Occipital lobe (tissue), 2 donors: ENCODE results near the gene CYP2C9. TPM values are rescaled to one million over a fixed set of nuclear protein-coding genes. Genes with fewer than 3 reads are reported as not detected.
"Not testable (repeated sequence)": the region's sequence is repeated elsewhere in the genome, so short reads cannot be mapped to it uniquely, and the experiment has no call there.

ENCODE experiments used
- DNase-seq: peaks from one replicate; lab custom pipeline; 2025; lab: John Stamatoyannopoulos, UW
- total RNA-seq: library from RNA; depleted of rRNA; stranded (reverse); fragments of >200 nt; gene quantifications from one replicate; pipeline ENCODE4 v1.2.3, GENCODE V29; 2014

The CYP2C9 gene
- not detected for total RNA-seq

DNA sequence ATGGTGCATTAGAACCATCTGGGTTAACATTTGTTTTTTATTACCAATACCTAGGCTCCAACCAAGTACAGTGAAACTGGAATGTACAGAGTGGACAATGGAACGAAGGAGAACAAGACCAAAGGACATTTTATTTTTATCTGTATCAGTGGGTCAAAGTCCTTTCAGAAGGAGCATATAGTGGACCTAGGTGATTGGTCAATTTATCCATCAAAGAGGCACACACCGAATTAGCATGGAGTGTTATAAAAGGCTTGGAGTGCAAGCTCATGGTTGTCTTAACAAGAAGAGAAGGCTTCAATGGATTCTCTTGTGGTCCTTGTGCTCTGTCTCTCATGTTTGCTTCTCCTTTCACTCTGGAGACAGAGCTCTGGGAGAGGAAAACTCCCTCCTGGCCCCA lies at the start of gene CYP2C9:
Gene CYP2C9, plus strand, starts transcription at position 276 of the 400 bp plus-strand sequence. Its CDS starts 25 bp downstream, at position 301.
- no peak for DNase-seq

DNA sequence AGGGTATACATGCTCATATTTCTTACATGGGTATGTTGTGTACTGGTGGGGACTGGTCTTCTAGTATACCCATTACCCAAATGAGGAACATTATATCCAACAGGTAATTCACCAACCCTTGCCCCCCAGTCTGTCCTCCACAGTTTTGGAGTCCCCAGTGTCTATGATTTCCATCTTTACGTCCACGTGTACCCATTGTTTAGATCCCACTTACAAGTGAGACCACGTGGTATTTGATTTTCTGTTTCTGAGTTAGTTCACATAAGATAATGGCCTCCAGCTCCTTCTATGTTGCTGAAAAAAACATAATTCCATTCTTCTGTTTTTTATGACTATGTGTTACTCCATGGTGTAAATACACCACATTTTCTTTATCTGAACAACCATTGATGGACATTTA lies 49.3 kb upstream of the CYP2C9 start:
- DNase-seq: no peak

DNA sequence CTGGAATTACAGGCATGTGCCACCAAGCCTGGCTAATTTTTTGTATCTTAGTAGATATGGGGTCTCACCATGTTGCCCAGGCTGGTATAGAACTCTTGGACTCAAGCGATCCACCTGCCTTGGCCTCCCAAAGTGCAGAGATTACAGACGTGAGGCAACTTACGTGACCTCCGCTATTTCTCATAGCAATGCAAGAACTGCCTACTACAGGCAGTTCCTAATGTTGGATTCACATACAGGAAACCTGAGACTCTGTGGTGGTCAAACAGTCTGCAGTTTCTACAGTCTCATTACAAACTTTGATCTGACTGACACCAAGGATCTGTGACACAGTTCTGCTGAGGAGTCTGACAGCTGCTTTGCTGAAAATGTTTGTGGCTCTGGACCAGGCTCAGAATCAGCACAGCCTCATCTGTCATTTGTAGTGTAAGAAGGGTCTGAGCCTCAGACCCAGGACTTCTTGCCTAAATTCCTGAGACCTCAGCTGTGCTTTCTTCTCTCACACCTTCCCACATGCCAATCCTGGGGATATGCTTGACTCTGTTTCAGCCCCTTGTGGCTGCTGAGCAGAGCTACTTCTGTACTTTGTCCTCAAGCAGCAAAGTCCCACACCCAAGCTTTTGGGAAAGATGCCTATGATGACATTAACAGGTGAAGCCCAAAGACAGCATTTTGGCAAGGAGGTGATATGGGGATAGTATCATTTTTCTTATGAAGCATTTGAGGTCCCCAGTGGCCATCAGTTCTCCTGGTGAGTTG lies 48.0 kb upstream of the CYP2C9 start:
- DNase-seq: no peak

DNA sequence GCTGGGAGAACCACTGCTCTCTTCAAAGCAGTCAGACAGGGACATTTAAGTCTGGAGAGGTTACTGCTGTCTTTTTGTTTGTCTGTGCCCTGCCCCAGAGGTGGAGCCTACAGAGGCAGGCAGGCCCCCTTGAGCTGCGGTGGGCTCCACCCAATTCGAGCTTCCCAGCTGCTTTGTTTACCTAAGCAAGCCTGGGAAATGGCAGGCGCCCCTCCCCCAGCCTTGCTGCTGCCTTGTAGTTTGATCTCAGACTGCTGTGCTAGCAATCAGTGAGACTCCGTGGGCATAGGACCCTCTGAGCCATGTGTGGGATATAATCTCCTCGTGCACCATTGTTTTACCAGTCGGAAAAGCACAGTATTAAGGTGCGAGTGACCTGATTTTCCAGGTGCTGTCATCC lies 40.0 kb upstream of the CYP2C9 start:
- not testable (repeated sequence) for DNase-seq

DNA sequence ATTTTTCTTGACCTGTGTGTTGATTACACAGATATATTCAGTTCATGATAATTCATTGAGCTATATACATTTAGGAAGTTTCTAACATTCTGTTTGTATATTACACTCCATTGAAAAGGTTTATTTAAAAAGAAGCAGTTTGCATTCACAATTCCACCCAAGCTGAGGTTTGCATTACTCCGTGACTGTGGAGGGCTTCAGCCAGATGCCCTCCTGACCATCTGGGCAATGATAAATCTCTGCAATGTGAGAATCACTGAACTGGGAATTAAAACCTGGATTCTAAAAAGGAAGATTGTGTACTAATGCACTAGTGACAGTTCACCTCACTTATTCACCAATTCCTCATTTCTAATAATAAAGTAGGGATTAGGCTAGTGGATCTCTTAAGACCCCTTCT lies 36.4 kb upstream of the CYP2C9 start:
- no peak for DNase-seq

DNA sequence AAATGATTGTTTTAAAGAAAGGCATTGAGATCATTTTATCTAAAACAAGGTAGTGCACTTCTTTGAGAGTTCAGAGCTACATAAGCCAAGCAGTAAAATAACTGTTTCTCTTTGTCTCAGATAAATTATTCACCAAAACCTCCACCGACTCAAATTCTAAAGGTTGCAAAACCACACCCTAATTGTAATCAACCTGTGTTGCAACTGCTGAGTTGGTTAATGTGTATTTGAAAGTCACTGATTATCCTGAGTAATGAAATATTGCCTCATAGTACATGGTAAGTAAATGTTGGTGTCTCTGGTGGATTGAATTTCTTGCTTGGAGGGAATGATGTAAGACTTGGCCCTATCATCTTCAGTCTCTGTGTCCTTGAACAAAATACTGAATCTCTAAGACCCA lies 35.9 kb upstream of the CYP2C9 start:
- no peak for DNase-seq

DNA sequence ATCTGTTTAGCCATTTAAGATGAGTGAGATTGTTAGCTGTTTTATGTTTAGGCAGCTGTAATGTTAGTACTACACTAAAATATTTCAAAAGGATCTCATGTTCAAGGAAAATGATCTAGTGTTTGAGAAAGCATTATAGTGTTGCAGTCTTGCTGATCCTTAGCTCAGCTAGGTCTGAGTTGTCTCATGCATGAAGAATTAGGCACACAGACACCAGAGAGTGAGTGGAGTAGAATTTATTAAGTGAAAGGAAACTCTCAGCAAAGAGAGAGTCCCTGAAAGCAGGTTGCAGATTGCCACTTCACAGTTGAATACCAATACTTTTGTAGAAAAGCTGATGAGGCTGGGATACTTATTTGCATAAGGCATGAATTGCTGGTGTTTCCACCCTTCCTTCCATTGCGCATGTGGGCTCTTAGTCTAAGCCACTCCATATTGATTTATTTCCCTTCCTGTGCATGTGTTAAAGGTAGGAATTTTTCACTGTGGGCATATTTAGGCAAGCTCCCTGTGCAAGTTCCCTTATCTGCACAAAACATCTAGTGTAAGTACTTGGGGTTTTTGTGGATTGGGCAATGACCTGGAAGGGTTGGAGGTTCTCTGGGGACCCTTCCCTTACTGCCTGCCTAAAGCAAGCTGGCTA lies 33.8 kb upstream of the CYP2C9 start:
- DNase-seq: not testable (repeated sequence)

DNA sequence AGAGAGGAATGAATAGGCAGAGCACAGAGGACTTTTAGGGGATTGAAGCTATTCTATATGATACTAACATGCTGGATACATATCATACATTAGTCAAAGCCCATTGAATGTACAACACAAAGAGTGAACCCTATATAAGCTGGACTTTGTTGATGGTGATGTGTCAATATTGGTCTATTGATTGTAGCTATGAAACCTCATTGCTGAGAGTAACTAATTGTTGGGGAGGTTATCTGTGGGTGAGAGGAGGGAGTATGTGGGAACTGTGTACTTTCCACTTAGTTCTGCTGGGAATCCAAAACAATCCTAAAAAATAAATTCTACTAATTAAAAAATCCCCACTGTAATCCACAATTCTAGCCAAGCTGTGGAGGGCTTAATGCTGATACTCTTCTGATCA lies 22.0 kb upstream of the CYP2C9 start:
- DNase-seq: no peak

DNA sequence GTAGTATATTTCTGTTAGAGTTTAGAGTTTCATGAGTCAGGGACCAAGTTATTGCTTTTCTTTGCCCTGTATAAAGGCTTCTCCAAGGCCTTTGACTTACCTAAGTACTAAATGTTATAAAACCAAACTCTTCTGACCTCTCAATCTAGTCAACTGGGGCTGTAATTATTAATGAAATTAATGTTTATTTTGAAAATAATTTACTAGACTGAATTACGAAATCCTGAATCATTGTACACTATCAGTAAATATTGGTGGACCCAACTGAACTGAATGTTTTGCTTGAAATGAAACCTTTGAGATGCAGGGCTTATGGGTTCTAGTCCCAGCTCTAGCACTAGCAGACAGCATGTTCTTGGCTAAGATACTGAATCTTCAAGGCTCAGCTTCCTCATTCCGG lies 1.7 kb upstream of the CYP2C9 start:
- no peak for DNase-seq

DNA sequence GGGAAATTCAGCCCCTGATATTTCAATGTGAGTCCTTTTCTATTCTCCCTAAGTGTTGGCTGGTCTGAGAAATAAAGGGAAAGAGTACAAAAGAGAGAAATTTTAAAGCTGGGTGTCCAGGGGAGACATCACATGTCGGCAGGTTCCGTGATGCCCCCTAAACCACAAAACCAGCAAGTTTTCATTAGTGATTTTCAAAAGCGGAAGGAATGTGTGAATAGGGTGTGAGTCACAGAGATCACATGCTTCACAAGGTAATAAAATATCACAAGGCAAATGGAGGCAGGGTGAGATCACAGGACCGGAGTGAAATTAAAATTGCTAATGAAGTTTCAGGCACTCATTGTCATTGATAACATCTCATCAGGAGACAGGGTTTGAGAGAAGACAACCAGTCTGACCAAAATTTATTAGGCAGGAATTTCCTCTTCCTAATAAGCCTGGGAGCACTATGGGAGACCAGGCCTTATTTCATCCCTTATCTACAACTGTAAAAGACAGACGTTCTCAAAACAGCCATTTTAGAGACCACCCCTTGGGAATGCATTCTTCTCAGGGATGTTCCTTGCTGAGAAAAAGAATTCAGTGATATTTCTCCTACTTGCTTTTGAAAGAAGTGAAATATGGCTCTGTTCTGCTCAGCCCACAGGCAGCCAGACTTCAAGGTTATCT lies 5.1 kb downstream of the CYP2C9 start:
- DNase-seq: not testable (repeated sequence)

DNA sequence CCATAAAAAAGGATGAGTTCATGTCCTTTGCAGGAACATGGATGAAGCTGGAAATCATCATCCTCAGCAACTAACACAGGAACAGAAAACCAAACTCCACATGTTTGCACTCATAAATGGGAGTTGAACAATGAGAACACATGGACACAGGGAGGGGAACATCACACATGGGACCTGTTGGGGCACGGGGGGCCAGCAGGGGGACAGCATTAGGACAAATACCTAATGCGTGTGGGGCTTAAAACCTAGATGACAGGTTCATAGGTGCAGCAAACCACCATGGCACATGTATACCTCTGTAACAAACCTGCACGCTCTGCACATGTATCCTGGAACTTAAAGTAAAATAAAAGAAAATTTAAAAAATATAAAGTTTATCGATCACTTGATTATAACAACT lies 7.7 kb downstream of the CYP2C9 start:
- DNase-seq: not testable (repeated sequence)

DNA sequence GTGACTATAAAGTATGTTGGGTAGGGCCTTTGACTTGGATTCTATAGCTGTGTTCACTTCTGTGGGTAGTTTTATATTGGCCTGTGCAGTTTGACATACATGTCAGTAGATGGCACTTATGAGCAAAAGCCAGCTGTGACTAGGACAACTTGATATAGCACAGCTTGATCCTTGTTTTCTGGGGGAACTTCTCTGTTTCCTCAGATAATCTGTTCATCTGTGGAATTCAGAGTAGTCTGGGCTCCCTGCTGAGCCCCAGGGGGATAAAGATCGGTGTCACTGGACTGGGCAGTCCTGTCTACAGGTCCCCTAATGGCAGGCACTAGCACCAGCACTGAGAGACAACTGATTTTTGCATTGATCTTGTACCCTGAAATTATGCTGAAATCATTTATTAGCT lies 25.4 kb downstream of the CYP2C9 start:
- no peak for DNase-seq

DNA sequence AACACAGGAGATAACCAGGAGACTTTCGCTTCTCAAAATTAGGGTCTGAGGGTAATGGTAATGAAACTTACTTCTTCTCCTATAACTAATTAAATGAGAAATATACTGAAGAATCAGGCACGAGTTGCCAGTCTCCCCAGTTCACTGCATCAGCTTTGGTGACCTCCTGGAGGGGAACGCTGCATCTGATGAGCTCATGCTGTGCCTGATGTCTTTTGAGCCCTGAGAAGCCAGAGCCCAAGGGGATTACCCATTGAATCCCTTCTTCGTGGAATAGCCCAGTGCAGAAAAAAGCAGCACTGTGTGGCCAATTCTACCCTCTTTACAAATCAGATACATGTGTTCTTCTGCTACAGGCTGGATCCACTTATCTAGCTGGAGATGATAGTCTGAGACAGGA lies 45.1 kb downstream of the CYP2C9 start:
- DNase-seq: no peak

DNA sequence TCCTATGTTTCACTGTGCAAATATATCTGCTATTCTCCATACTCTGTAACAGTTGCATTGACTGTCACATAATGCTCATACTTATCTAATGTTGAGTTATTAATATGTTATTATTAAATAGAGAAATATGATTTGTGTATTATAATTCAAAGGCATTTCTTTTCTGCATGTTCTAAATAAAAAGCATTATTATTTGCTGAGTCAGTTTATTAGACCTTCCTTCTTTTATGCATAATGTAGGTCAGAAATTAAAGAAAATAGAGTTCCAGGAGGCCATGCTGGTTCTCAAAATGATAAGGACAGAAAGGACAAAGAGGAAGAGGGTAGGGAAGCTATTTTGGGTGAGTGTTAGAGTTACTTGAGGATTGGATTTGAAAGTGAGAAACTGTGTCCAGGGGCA lies 50.7 kb downstream of the CYP2C9 start:
- no peak for DNase-seq

DNA sequence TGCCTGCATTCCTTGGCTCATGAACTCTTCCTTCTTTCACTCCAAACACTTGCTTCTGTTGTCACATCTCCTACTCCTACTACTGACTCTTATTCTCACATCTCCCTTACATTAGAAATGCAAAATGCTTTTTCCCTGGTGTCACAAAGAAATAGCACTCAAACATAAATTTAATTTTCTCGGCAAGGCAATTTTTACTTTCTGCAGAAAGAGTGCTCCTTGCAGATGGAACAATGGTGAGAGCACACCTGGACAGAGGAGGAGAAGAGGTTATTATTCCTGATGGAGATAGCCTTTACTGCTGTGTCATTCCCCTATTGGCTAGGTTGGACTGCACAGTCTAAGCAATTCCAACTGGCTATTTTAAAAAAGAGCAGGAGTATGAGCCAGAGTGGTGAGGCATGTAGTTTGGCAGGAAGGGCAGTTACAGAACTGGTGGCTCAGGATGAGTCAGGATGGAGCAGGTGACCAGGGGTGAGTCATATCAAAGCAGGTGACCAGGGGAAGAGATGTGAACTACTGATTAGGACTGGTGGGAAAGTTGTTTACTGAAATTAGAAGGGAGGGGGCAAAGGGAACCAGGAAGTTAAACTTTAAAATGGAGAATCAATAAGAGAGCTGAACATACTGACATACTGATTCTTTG lies 52.9 kb downstream of the CYP2C9 start:
- DNase-seq: no peak

DNA sequence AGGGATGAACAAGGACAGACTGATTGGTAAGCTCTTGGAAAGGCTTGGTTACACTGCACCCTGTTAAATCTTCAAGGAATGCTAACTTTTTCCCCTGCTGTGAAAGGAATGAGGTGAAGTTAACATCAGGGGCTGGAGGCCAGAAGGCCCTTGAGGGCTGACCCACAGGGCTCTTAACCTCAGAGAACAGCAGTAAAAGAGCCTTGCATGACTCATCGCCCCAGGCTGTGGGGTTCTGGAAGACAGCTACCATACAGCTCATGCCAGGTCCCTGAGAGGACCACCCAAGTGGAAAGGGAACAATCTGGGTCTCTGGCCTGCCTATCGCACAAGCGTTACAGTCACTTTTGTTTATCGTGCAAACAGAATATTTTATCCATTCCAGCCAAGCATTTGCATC lies 54.4 kb downstream of the CYP2C9 start:
- no peak for DNase-seq

DNA sequence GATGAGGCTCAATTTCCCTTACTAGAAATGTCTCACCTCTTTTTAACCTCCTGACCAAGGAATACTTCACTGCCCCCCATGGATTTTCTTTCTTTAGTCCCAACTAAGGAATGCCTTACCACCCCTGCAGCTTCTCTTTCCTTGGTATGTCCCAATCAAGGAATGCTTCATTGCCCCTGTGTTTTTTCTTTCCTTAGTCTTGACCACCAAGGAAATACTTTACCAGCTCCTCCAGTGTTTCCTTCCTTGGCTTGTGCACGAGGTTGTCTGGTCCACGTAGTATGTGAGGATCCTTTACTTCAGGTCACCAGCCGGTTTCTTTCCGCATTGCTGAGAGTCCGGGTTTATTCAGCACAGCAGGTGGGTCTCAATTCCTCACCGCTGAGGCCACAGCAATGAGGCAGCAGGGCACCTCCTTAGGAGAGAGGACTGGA lies 59.3 kb downstream of the CYP2C9 start:
- DNase-seq: no peak

DNA sequence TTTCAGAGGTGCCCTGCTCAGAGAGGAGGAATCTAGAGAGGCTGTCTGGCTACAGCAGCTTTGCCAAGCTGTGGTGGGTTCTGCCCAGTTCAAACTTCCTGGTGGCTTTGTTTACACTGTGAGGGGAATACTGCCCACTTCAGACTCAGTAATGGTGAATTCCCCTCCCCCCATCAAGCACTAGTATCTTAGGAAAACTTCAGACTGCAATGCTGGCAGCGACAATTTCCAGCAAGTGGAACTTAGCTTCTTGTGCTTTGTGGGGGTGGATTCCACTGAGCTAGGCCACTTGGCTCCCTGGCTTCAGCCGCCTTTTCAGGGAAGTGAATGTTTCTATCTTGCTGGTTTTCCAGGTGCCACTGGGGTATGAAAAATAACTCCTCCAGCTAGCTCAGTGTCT lies 88.0 kb downstream of the CYP2C9 start:
- DNase-seq: no peak

DNA sequence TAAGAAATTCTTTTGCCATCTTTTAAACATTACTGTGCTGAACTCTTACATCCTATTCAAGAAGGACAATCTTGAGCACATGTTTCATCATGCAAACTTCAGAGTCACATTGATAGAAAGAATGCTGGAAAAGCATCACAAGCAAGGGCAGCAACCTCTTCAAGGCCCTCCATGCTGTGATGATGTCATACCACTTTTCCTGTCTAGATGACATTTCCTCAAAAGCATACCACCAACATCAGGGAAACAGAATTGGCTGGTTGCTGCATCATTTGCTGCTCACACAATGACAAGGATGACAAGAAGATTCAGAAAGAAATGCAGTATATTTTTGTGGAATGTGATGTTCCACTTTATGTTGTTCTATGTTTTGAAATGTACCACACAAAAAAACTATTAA lies 93.2 kb downstream of the CYP2C9 start:
- DNase-seq: no peak

DNA sequence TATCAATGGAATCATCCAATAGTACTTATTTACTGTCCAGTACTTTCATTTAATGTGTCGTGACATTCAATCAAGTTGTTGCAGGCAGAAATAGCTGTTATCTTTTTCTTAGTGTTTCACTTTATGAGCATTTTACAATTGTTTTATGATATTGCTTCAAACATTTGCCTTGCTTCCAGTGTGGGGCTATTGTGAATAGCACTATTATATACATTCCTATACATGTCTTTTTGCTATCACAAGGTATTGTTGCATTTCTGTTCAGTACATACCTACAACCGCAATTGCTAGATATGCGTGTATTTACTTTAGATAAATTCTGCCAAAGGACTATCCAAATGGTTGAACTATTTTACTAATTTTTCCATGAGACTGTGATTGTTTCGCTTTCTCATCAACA lies 95.9 kb downstream of the CYP2C9 start:
- DNase-seq: no peak

DNA sequence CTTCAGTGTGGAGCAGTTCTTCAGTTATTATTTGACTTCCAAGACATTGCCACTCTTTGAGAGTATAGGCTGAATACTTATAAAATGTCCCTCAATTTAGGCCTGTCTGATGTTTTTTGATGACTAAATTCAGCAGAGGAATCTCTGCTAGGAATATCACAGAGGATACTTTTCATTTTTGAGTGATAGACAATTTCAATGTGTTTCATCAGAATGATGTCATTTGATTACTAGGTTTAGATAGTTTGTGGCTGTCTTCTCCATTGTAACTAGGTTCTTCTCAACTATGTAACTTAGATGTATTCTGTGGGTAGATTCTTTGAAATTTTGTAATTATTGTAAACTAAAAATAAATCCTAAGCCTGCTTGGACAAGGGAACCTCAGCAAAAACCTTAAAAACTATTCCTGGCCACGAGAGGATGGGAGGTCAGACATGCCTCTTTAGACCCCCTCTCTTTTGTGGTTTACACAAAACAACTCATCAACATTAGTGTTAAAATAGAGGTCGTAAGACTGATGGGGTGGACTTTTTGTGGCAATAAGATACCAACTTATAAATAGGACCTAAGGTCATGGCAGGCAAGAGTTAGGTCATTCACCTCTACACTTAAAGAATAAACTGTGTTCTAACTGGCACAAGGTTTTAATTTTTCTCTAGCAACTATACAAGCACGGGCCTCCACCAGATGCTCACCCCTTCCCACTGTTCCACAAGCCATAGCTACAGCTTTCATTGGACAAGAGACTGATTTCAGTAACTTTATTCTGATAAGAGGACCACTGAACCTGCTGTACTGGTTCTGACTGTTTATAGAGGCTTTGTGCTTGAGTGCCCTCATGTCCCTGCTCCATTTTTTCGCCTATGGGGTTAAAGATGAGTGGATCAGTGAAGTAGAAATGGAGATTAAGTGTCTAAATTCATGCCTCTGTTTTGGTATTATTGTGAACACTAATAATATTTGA lies 97.2 kb downstream of the CYP2C9 start:
- no peak for DNase-seq
